Fibroblast of pulmonary artery (primary cell): ENCODE measurements around the gene ZNF317.

Source experiments
- DNase-seq: peaks from one replicate; pipeline ENCODE4 v3.0.0-alpha.2; 2010; ENCODE audit warnings: low read depth
- H3K4me3 ChIP-seq: replicated peaks from 2 replicates; pipeline ENCODE4 v1.5.1; 2011; ENCODE audit warnings: low read depth, mild to moderate bottlenecking, control low read depth, low read length, moderate library complexity
- TF ChIP-seq, protein P1 (sequence below): IDR thresholded peaks from 2 replicates; pipeline ENCODE4 v1.5.1; 2011; ENCODE audit warnings: mild to moderate bottlenecking, control low read depth, low read length, inconsistent platforms; ENCODE audit errors: missing control alignments

The ZNF317 gene

DNA sequence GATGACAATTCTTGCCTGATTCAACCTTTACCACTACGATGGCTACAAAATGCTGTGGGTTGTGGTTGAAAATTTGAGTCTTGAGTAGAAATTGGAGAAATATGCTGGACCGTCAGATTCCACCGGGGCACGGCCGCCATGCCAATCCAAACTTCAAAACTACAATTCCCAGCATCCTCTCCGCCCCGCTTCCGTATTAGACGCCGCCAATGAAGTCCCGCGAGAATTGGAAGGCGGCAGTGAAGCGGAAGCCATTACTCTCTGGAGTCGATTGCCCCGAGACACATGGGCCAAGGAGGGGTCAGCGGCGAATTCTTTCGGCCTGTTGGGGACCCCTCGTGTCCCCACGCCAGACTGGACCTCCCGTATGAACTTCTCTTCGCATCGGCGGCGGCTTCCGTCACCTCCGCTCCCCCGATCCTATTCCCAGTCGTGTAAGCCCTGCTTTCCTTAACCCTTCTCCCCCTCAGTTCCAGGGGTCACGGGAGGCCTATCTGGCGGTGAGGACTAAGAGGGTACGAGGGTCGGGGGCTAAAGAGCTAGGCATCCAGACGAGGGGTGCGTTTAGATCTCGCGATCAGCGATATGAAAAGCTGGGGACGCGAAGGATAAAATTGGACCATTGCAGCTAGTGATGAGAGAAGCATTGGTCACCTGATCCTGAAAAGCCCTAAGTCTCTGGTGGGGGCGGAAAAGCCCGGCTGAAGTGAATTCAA lies at the start of gene ZNF317:
Gene ZNF317 (plus strand): TSS at position 239 of the 716 bp plus-strand sequence. CDS start 15,620 bp downstream, outside the sequence.
- DNase-seq = peak; percentile 93

DNA sequence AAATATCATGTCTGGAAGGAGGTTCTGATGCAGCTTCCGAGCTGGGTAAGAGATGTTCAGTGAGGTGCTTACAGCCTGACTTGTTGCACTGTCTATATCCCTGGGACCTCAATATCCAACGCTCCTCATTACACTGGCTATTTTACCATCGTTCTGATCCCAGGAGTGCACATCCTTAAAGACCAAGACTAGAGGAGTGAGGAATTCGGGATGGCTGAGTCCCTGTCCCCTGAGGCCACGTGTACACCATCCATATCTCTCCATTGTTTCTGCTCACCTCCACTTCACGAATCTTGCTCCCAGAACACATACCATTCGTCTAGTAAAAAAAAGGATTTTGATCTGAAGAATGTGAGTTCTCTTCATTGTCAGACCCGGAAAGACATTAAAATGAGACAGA lies 32.8 kb upstream of the ZNF317 start, which contains the start of gene OR7G2:
Gene OR7G2 (minus strand): TSS at position 101 of the 400 bp plus-strand sequence. CDS start 4,232 bp downstream, outside the sequence.
- no peak within 1 kb of the TSS for H3K4me3 ChIP-seq
- no peak for DNase-seq
- TF ChIP-seq, protein P1, sequence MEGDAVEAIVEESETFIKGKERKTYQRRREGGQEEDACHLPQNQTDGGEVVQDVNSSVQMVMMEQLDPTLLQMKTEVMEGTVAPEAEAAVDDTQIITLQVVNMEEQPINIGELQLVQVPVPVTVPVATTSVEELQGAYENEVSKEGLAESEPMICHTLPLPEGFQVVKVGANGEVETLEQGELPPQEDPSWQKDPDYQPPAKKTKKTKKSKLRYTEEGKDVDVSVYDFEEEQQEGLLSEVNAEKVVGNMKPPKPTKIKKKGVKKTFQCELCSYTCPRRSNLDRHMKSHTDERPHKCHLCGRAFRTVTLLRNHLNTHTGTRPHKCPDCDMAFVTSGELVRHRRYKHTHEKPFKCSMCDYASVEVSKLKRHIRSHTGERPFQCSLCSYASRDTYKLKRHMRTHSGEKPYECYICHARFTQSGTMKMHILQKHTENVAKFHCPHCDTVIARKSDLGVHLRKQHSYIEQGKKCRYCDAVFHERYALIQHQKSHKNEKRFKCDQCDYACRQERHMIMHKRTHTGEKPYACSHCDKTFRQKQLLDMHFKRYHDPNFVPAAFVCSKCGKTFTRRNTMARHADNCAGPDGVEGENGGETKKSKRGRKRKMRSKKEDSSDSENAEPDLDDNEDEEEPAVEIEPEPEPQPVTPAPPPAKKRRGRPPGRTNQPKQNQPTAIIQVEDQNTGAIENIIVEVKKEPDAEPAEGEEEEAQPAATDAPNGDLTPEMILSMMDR = no peak

More for the DNA sequence above, at the start of gene ZNF317:
- peak within 1 kb of the TSS; percentile 73 for H3K4me3 ChIP-seq
- TF ChIP-seq, protein P1 = no peak

DNA sequence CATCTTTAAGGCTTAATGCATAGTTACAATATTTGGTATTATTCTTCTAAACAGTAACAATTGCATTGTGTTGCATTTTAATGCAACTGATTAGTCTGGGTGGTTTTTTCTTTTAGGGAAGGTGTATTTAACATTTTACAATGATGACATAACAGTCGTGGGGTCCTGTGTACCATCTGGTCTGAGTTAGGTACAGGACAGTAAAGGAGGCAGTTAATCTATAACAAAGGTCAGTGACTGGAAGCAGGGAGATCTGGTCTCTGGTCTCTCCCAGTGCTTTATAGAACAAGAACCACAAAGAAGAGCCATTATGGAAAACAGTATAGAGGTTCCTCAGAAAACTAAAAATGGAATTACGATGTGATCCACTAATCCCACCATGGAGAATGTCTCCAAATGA lies 30.2 kb upstream of the ZNF317 start:
- TF ChIP-seq, protein P1 = no peak
- no peak overlapping the region for H3K4me3 ChIP-seq
- no peak for DNase-seq

DNA sequence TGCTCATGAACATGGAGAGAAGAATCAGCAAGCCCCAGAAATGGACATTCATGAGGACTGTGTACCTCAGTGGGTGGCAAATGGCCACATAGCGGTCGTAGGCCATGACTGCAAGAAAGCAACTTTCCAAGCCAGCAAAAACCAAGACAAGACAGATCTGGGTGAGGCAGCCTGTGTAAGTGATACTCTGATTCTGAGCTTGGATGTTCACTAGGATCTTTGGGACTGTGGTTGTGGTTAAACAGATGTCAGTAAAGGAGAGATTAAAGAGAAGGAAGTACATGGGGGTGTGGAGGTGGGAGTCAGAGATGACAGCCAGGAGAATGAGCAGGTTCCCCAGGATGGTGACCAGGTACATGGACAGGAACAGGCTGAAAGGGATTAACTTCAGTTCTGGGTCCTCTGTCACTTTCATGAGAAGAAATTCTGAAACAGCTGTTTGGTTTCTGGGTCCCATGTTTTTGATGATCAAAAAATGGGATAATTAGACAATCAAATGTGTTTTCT lies 24.8 kb upstream of the ZNF317 start, which contains the start of gene OR7G1:
Gene OR7G1 (minus strand): TSS at position 457 of the 507 bp plus-strand sequence. CDS start 0 bp downstream, at position 457.
- H3K4me3 ChIP-seq = no peak within 1 kb of the TSS
- DNase-seq = no peak
- TF ChIP-seq, protein P1 = no peak

DNA sequence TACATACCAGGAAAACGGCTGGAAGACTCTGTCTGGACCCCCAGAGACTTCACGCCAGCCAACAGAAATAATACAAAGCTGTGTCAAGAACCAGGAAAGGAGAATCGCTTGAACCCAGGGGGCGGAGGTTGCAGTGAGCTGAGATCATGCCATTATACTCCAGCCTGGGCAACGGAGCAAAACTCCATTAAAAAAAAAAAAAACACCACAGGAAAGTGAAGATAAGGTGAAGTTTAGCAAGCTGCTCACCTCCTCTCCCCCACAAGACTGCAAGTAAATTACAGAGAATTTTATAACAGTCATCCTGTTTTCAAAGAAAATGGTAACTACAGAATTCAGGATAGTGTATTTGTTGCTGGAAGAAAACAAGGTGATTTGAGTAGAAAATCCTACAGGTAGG lies 23.6 kb upstream of the ZNF317 start:
- no peak overlapping the region for H3K4me3 ChIP-seq
- TF ChIP-seq, protein P1 = no peak
- DNase-seq = no peak

DNA sequence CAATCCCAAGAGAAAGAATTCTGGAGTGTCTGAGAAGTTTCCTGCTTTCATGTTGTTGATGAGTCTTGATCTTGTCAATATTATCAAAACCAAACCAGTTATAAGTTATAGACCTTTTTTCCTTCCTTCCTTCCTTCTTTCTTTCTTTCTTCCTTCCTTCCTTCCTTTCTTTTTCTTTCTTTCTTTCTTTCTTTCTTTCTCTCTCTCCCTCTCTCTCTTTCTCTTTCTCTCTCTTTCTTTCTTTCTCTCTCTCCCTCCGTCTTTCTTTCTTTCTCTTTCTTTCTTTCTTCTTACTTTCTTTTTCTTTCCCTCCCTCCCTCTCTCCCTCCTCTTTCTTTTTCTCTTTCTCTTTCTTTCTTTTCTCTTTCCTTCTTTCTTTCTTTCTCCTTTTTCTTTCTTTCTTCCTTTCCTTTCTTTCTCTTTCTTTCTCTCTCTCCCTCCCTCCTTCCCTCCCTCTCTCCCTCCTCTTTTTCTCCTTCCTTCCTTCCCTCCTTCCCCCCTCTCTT lies 13.2 kb upstream of the ZNF317 start, which contains the start of gene OR7G3:
Gene OR7G3 (minus strand): TSS at position 51 of the 506 bp plus-strand sequence. CDS start 0 bp downstream, at position 51.
- TF ChIP-seq, protein P1 = no peak
- no peak within 1 kb of the TSS for H3K4me3 ChIP-seq
- no peak for DNase-seq
